Upper lobe of right lung (tissue), 1 donor: ENCODE data around the gene ALPK3. TPM values are rescaled to one million over a fixed set of nuclear protein-coding genes. Genes with fewer than 3 reads are reported as not detected.

ENCODE experiments used
- ATAC-seq: fragments of 200-7000 bp; cut with Tn5 transposase; one replicate; pipeline ENCODE4 v1.9.1; 2020; ENCODE audit warnings: mild to moderate bottlenecking, moderate library complexity
- DNase-seq: peaks from one replicate; pipeline ENCODE4 v3.0.0-alpha.2; 2020
- H3K27ac ChIP-seq: fragments of 200-600 bp; one replicate; pipeline ENCODE4 v1.8.0; 2022
- H3K27me3 ChIP-seq: fragments of 200-600 bp; one replicate; pipeline ENCODE4 v1.8.0; 2022; ENCODE audit warnings: mild to moderate bottlenecking
- H3K36me3 ChIP-seq: fragments of 200-600 bp; one replicate; pipeline ENCODE4 v1.8.0; 2022
- H3K4me1 ChIP-seq: fragments of 200-600 bp; one replicate; pipeline ENCODE4 v1.8.0; 2022
- H3K4me3 ChIP-seq: fragments of 200-600 bp; one replicate; pipeline ENCODE4 v1.8.0; 2022; ENCODE audit warnings: mild to moderate bottlenecking
- H3K9me3 ChIP-seq: fragments of 200-600 bp; one replicate; pipeline ENCODE4 v1.8.0; 2022
- intact Hi-C: fragments of 100-400 bp; cut with DNase I; formaldehyde crosslinking; loops from one replicate; pipeline ENCODE4 v1.11.0; 2022
- total RNA-seq: library from RNA; stranded (reverse); fragmentation: NEBNext Ultra II Directional; extraction: Animal tissue kit (Norgen Biotek cat#: 25700); gene quantifications from one replicate; pipeline ENCODE4 v1.2.1, GENCODE V29; 2021
- TF ChIP-seq, protein P1 (sequence below): fragments of 200-600 bp; IDR thresholded peaks from one replicate; pipeline ENCODE4 v1.8.0; 2022; ENCODE audit warnings: antibody characterized with exemption
- donor health status: DM: no; HTN: yes; CAD: no; lungs with severe emphysema.

ALPK3 gene
- total RNA-seq, 1 donor from 2014 or later, result 21.0 TPM

DNA sequence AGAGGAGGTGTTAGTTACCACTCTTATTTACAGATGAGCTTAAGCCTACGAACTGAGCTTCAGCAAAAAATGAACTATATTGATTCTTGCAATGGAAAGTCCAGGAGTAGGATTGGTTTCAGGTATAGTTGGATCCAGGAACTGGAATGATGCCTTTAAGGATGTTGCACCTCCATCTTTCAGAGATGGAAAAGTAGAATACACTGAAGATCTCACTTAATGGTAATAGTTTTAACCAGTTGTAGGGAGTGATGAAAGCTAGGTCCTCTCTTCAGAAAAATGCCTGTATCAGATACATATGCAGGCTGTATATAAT, 69.8 kb downstream of the ALPK3 start:
- ATAC-seq (no peak), DNase-seq (no peak)
- Histone ChIP-seq H3K27me3 (no peaks in the 10 kb centered on the region), H3K4me3 (no peak overlapping the region), H3K4me1 (no peaks in the 10 kb centered on the region), H3K36me3 (no peaks in the 10 kb centered on the region), H3K27ac (no peak overlapping the region), H3K9me3 (no peaks in the 10 kb centered on the region)
- intact Hi-C loops, result no loop called here
- TF ChIP-seq, protein P1, sequence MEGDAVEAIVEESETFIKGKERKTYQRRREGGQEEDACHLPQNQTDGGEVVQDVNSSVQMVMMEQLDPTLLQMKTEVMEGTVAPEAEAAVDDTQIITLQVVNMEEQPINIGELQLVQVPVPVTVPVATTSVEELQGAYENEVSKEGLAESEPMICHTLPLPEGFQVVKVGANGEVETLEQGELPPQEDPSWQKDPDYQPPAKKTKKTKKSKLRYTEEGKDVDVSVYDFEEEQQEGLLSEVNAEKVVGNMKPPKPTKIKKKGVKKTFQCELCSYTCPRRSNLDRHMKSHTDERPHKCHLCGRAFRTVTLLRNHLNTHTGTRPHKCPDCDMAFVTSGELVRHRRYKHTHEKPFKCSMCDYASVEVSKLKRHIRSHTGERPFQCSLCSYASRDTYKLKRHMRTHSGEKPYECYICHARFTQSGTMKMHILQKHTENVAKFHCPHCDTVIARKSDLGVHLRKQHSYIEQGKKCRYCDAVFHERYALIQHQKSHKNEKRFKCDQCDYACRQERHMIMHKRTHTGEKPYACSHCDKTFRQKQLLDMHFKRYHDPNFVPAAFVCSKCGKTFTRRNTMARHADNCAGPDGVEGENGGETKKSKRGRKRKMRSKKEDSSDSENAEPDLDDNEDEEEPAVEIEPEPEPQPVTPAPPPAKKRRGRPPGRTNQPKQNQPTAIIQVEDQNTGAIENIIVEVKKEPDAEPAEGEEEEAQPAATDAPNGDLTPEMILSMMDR, result no peak

DNA sequence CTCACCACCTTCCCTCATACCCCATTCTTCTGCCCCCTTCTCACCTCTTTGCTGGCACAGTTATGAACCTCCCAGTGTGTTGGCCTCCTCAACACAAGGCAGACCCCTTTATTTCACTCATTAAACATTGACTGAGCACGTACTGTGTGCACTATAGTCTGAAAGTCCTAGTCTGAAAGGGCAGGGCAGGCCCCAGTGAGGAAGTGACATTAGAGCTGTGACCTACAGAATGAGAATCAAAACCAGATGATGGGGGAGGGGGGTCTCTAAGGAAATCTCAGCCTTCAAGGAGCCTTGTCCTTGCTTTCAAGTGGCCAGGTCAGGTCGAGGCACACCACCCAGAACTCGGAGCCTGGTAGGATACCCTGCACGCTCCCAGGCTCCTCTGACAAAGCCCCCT, 70.8 kb downstream of the ALPK3 start:
- Histone ChIP-seq H3K4me1 (no peaks in the 10 kb centered on the region), H3K4me3 (no peak overlapping the region), H3K36me3 (no peaks in the 10 kb centered on the region), H3K9me3 (no peaks in the 10 kb centered on the region), H3K27me3 (no peaks in the 10 kb centered on the region), H3K27ac (no peak overlapping the region)
- TF ChIP-seq, protein P1, result no peak
- no peak for DNase-seq
- intact Hi-C loops, result no loop called here
- no peak for ATAC-seq

DNA sequence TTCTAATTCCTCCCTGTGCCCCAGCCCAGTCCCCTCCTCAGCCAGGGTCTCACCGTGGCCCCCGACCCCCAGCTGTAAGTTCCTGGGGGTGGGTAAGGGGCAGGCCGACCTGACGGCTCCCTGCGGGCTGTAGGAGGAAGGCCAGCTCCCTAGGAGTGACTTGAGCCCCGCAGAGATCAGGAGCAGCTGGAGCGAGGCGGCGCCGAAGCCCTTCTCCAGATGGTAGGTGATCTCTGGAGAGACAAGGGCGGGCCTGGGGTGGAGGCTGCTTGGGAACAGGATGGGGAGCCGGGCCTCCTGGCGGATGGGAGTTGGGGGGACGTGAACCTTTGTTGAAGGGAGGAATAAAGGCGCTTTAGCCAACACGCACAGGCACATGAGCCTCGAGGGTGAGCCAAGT, 71.5 kb downstream of the ALPK3 start:
- H3K36me3 ChIP-seq, result no peaks in the 10 kb centered on the region
- TF ChIP-seq, protein P1, result no peak
- ATAC-seq (no peak), DNase-seq (peak; percentile 54)
- no peaks in the 10 kb centered on the region for H3K27me3 ChIP-seq
- H3K9me3 ChIP-seq, result no peaks in the 10 kb centered on the region
- H3K27ac ChIP-seq, result no peak overlapping the region
- intact Hi-C loops, result no loop called here
- H3K4me3 ChIP-seq, result no peak overlapping the region
- no peaks in the 10 kb centered on the region for H3K4me1 ChIP-seq

DNA sequence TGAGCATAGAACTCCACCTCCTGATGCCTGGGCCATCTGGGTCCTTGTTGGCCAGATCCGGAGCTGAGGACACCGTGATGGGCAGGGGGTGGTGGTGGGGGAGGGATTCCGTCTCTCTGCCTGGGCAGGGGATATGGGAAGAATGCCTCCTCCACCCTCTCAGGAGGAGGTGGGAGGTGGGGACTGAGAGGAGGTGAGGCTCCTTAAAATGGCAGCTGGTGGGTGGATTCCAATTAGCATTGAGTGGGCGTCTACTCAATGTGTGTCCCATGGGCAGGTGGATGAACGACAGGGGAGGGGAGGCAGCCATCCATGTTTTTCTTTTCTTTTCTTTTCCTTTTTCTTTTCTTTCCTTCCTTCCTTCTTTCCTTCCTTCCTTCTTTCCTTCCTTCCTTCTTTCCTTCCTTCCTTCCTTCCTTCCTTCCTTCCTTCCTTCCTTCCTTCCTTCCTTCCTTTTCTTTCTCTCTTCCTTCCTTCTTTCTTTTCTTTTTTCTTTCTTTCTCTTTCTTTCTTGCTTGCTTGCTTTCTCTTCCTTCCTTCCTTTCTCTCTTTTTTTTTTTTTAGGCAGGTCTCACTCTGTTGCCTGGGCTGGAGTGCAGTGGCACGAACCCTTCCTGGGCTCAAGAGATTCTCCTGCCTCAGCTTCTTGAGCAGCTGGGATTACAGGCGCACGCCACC, 72.3 kb downstream of the ALPK3 start:
- TF ChIP-seq, protein P1, result no peak
- no peaks in the 10 kb centered on the region for H3K36me3 ChIP-seq
- intact Hi-C loops, result no loop called here

DNA sequence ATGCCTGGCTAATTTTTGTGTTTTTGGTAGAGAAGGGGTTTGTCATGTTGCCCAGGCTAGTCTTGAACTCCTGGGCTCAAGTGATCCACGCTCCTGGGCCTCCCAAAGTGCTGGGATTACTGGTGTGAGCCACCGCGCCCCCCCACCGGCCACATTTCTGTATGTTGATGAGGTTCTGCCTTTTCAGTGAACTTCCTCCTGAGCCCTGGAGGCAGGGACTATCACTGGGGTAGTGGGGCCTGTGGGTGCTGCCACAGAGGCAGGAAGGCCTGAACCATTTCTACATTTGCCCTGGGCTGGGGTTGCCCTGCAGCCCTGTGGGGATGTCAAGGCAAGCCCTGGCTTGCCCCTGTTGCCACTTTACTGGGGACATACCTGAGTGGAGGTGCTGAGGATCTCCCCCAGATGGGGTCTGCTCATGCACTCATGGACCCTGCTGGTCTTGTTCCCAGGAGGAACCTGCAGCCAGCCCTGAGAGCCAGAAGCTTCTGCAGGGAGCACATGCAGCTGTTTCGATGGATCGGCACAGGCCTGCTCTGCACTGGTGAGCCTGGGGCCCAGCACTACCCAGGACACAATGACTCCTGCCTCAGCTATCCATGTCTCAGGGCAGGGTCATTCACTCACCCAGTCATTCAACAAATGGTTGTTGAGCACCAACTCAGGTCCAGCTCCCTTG, 73.0 kb downstream of the ALPK3 start:
- no peaks in the 10 kb centered on the region for H3K9me3 ChIP-seq
- ATAC-seq, result no peak
- peak; percentile 39 for DNase-seq
- H3K4me1 ChIP-seq, result no peaks in the 10 kb centered on the region
- H3K27ac ChIP-seq, result no peak overlapping the region
- H3K27me3 ChIP-seq, result no peaks in the 10 kb centered on the region
- TF ChIP-seq, protein P1, result no peak
- no peak overlapping the region for H3K4me3 ChIP-seq
- intact Hi-C loops, result no loop called here
- no peaks in the 10 kb centered on the region for H3K36me3 ChIP-seq

More for the DNA sequence above, 72.3 kb downstream of the ALPK3 start:
- Histone ChIP-seq H3K27ac (no peak overlapping the region), H3K27me3 (no peaks in the 10 kb centered on the region), H3K9me3 (no peaks in the 10 kb centered on the region), H3K4me1 (no peaks in the 10 kb centered on the region), H3K4me3 (no peak overlapping the region)
- DNase-seq (peak; percentile 34), ATAC-seq (no peak)
